Glomerular visceral epithelial cell (primary cell): ENCODE data around the gene STOM.

Experiments used
- DNase-seq: peaks from one replicate; pipeline ENCODE4 v3.0.0-alpha.2; 2016; ENCODE audit errors: extremely low spot score

The STOM gene

DNA sequence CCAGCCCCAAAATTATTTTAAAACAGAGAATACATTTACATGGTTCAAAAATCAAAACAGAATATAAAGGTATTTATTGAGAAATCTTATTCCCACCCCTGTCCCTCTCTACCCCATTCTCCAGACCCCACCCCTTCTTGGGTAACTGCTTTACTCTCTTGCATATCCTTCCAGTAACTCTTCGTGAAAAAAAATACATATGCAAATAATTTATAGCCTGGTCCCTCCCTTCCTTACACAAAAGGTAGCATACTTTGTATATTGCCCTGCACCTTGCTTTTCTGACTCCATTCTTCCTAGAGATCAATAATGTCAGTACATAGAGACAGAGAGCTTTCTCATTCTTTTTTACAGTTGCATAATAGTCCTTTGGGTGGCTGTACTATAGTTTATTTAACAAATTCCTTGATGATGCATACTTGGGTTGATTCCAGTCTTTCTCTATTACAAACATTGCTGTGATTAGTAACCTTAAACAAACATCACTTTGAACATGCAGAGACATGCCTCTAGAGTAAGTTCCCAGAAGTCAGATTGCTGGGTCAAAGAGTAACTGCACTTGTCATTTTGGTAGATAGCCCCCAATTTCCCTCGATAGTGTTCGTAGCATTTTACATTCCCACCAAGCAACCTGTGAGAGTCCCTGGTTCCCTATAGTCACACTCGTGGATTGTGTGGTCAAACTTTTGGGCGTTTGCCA lies 47.9 kb downstream of the STOM start:
- peak; percentile 81 for DNase-seq

DNA sequence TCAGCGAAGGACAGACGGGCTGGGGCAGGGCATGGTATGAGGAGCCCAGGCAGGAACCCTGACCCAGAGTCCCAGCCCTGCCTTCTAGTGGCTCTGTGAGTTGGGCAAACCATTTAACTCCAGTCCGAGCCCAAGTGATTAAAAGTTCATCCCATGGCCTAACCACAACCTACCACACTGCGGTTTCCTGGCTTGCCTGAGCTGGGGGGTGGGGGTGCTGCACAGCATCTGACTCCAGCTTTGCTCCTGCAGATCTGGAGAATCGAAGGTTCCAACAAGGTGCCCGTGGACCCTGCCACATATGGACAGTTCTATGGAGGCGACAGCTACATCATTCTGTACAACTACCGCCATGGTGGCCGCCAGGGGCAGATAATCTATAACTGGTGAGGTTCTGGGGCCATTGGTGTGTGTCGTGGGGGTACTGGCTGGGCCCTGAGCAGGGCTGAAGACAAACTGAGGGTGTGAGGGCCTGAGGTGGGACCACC lies 49.0 kb downstream of the STOM start:
- DNase-seq: peak; percentile 71

DNA sequence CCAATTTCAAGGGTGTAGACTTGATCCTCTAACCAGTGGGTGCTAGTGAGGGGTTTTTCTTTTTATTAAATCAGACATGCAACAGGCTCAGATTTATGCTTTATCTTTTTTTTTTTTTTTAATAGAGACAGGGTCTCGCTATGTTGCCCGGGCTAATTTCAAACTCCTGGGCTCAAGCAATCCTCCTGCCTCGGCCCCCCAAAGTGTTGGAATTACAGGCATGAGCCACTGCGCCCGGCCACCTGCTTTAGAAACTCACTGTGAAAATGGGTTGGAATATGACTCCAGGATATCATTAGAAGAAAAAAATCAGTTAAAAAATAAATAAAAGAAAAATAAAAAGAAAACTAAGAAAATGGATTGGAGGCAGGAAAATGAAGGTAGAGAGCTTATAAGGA lies 50.7 kb downstream of the STOM start:
- DNase-seq: no peak

DNA sequence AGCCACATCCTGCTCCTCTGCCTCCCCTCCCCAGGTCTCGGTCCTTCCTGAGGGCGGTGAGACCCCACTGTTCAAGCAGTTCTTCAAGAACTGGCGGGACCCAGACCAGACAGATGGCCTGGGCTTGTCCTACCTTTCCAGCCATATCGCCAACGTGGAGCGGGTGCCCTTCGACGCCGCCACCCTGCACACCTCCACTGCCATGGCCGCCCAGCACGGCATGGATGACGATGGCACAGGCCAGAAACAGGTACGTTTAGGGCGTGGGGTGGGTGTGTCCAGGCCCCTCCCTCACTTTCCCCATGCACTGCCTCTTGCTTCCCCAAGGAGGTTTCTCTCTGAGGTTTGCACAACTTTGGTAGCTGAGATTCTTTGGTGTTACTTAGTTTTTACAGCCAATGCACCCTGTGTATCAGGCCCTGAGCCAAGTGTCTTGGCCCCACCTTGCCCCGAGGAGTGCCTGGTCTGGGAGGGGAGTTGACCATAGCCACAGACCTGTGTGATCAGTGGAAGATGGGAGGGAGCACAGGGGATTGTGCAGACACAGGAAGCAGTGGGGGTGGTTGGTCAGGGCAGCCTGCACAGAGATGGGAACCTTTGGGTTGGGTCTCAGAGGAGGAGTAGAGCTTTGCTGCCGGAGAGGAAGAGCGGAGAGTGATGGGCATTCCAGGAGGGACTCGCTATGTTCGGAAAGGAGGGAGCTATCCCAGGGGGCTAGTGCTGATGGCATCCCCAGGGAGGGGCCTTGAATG lies 51.2 kb downstream of the STOM start:
- DNase-seq: no peak

- DNase-seq: no peak
These were observed 52.1 kb downstream of the STOM start for GRCh38 chr9:121317737-121318630.

- DNase-seq: no peak
These were observed 53.1 kb downstream of the STOM start for GRCh38 chr9:121316852-121317373.

GRCh38 chr9:121316378-121316777 lies 53.7 kb downstream of the STOM start:
- no peak for DNase-seq

GRCh38 chr9:121313458-121314152 lies 56.4 kb downstream of the STOM start:
- no peak for DNase-seq

DNA sequence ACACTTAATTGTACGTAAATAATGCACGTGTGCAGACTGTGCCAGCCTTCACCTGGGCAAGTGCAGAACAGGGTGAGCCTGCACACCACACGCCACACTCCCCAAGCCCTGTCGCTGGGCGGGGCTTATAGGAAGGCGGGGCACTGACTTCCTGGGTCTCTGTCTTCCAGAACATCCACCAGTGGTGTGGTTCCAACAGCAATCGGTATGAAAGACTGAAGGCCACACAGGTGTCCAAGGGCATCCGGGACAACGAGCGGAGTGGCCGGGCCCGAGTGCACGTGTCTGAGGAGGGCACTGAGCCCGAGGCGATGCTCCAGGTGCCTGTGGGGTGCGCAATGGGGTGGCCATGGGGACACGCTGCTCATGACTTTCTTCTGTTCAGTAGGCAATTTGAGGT lies 57.9 kb downstream of the STOM start:
- DNase-seq: no peak

DNA sequence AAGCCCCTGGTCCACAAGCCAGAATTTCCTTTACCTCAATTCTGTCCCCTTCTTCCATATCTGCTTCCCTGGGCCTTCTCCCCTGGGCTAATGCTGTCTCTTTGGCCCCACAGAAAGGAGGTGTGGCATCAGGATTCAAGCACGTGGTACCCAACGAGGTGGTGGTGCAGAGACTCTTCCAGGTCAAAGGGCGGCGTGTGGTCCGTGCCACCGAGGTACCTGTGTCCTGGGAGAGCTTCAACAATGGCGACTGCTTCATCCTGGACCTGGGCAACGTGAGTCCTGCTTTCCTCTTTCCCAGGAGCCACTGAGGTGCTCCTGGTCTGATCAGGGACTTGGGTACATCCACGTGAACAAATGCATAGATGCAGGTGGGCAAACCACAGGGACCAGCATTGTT lies 59.5 kb downstream of the STOM start:
- DNase-seq: no peak

GRCh38 chr9:121309833-121310425 lies 60.1 kb downstream of the STOM start:
- no peak for DNase-seq

DNA sequence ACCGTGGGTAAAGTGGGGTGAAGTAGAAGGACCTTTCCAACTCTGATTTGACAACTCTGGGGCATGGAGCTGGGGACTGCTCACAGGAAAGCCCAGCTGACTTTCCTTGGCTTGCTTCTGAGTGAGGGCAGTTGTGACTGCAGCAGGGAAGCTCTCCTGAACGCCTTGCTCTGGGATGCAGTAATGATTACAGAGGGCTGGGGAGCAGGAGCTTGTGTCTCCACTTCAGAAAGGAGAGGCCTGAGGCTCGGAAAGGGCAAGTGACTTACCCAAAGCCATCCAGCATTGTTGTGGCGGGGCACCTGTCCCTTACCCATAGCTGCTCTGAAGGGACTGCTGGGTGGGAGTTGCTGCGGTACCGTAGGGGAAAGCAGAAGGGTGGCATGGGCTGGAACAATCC lies 60.9 kb downstream of the STOM start:
- DNase-seq: no peak

DNA sequence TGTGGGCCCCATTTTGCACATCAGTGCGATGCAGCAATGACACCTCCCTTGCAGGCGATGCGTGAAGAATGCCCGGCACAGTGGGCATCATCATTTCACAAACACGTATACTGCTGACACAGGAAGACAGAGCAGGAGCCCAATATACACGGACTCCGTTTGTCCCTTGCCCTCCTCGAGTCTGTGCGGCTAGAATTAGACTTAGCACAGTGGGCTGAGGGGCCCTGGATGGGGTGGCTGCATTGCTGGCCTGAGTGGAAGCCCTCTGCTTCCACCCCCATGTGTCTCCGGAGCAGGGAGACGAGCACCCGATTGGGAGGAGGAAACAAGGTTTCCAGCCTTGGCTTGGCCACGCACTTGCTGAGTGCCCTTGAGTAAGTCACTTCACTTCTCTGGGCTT lies 61.3 kb downstream of the STOM start:
- no peak for DNase-seq

DNA sequence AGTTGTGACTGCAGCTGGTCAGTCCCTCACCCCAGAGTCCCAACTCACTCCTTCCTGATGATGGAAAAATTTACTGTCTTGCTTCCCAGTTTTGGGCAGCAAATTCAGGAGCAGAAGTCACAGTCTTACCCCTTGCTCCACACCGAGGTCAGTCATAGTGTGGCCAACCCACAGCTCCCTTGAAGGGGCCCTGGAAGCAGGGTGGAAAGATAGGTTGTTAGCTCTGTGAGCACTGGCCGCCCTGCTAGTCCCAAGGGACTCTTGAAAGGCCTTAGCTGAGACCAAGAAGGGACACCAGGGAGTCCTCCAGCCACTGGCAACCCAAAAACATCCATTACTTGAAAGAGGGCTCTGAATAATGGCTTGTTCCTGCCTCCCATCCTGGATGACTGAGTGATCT lies 62.1 kb downstream of the STOM start:
- DNase-seq: no peak

- no peak for DNase-seq
These were observed 64.6 kb downstream of the STOM start for GRCh38 chr9:121305269-121305994.

GRCh38 chr9:121304707-121305106 lies 65.3 kb downstream of the STOM start:
- DNase-seq: no peak

- no peak for DNase-seq
These were observed 66.3 kb downstream of the STOM start for GRCh38 chr9:121303456-121304451.

- no peak for DNase-seq
These were observed 67.3 kb downstream of the STOM start for GRCh38 chr9:121302786-121303185.

DNA sequence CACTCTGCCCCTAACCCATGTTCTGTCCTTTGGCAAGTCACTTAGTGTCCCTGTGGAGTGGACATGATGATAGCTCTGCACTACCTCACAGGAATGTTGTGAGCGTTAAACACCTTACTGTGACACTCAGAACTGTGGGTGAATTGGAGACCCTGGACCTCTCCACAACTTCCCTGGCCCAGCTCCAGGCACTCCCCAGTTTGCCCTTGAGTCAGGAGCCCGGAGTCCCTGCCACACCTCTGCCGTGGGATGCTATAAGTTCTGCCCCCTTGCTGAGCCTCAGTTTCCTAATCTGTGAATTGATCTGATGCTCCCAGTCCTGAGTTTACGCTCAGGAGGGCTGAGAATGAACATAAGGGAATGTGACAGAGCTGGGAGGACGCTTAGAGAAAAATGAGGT lies 67.7 kb downstream of the STOM start:
- DNase-seq: no peak
